Esophagus muscularis mucosa (tissue), 3 donors: ENCODE data around the gene FRMD4A.

Experiments used
- CTCF ChIP-seq, 3 experiments: fragments of 200-600 bp in 2 of 3; fragments of 450-650 bp in 1 of 3; sonication (generic) in 2 of 3; IDR thresholded peaks; one replicate each; pipeline ENCODE4 v1.5.1; 2017 to 2019; ENCODE audit warnings: antibody characterized with exemption in 3 of 3, mild to moderate bottlenecking in 2 of 3, moderate library complexity in 1 of 3
- POLR2A ChIP-seq: fragments of 450-650 bp; IDR thresholded peaks from one replicate; pipeline ENCODE4 v1.6.1; 2017; ENCODE audit warnings: antibody characterized with exemption, moderate library complexity, mild to moderate bottlenecking, low read depth
- POLR2AphosphoS5 ChIP-seq, 2 donors: sonication (generic); formaldehyde crosslinking; IDR thresholded peaks; one replicate each; pipeline ENCODE4 v1.6.1; 2017; ENCODE audit warnings: antibody characterized with exemption in 2 of 2

GRCh38 chr10:14370894-14371293, 40.2 kb upstream of the FRMD4A start:
- TF ChIP-seq CTCF (IDR thresholded peaks at IDR 0.05) (no peak), POLR2A (no peak), POLR2AphosphoS5 (IDR thresholded peaks at IDR 0.05) (no peak)
